GM12892 (cell line): Measurements from ENCODE around the gene LRP1-AS.

Experiments
- POLR2A ChIP-seq: IDR thresholded peaks from 2 replicates; pipeline ENCODE4 v1.6.1; 2011; ENCODE audit warnings: low read depth, low read length, control low read depth
- POLR2AphosphoS5 ChIP-seq: IDR thresholded peaks from 2 replicates; pipeline ENCODE4 v1.6.1; 2011; ENCODE audit warnings: low read depth, low read length, control low read depth
- TAF1 ChIP-seq: IDR thresholded peaks from 2 replicates; pipeline ENCODE4 v1.6.1; 2011; ENCODE audit warnings: low read depth, mild to moderate bottlenecking, control low read depth, low read length, borderline replicate concordance

DNA sequence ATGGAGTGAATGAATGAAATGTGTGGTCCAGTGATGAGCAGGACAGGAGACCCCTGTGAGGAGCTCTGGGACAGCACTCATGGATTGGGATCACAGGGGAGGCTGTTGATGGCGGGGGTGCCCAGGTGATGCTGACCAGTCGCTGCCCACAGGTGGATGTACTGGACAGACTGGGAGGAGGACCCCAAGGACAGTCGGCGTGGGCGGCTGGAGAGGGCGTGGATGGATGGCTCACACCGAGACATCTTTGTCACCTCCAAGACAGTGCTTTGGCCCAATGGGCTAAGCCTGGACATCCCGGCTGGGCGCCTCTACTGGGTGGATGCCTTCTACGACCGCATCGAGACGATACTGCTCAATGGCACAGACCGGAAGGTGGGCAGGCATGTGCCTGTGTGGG, 13.3 kb upstream of the LRP1-AS start:
- no peak for TF ChIP-seq TAF1
- no peak for TF ChIP-seq POLR2AphosphoS5
- TF ChIP-seq POLR2A = no peak
